OCI-LY3 (cell line): ENCODE measurements around the gene PPP2R2C.

Experiments used
- H2AFZ ChIP-seq: fragments of 200-600, 300-600 bp; shearing (Covaris generic); 2 replicates; pipeline ENCODE4 v1.6.0; 2014; ENCODE audit warnings: antibody characterized with exemption, low read depth, low read length
- H3K27ac ChIP-seq: fragments of 200-600, 300-600 bp; sonication (generic); 2 replicates; pipeline ENCODE4 v1.5.1; 2014; ENCODE audit warnings: mild to moderate bottlenecking, low read length, moderate library complexity, mixed read lengths
- H3K27me3 ChIP-seq: fragments of 200-600, 300-600 bp; sonication (generic); 2 replicates; pipeline ENCODE4 v1.6.1; 2014; ENCODE audit warnings: low read depth, low read length, mixed read lengths
- H3K36me3 ChIP-seq: fragments of 200-600, 300-600 bp; sonication (generic); replicated peaks from 2 replicates; pipeline ENCODE3; 2014; ENCODE audit warnings: low read depth, low read length, mixed read lengths
- H3K4me1 ChIP-seq: fragments of 300-600, 200-600 bp; sonication (generic); 2 replicates; pipeline ENCODE4 v1.6.1; 2014; ENCODE audit warnings: low read length, mixed read lengths
- H3K4me2 ChIP-seq: fragments of 200-600, 300-600 bp; sonication (generic); 2 replicates; pipeline ENCODE4 v1.6.1; 2014; ENCODE audit warnings: low read length, mixed read lengths
- H3K4me3 ChIP-seq: fragments of 300-600, 200-600 bp; sonication (generic); 2 replicates; pipeline ENCODE4 v1.5.1; 2014; ENCODE audit warnings: antibody characterized with exemption, mild to moderate bottlenecking, low read length, moderate library complexity
- H3K79me2 ChIP-seq: fragments of 300-600, 200-600 bp; shearing (Covaris generic); 2 replicates; pipeline ENCODE4 v1.6.1; 2014; ENCODE audit warnings: mild to moderate bottlenecking, low read length, mixed read lengths
- H3K9ac ChIP-seq: fragments of 300-600, 200-600 bp; shearing (Covaris generic); 2 replicates; pipeline ENCODE4 v1.6.0; 2014; ENCODE audit warnings: mild to moderate bottlenecking, low read length, moderate library complexity
- H3K9me3 ChIP-seq: fragments of 200-600, 300-600 bp; shearing (Covaris generic); 2 replicates; pipeline ENCODE4 v1.6.1; 2014; ENCODE audit warnings: low read length, mixed read lengths; ENCODE audit not compliant: insufficient read depth
- H4K20me1 ChIP-seq: fragments of 200-600, 300-600 bp; sonication (generic); 2 replicates; pipeline ENCODE4 v1.6.1; 2016; ENCODE audit warnings: low read length, mixed read lengths; ENCODE audit not compliant: insufficient read depth
- EZH2phosphoT487 ChIP-seq: fragments of 200-600 bp; shearing (Covaris generic); IDR thresholded peaks from 2 replicates; pipeline ENCODE4 v1.6.1; 2018; ENCODE audit warnings: antibody characterized with exemption, mixed run types, low read depth
- TF ChIP-seq, protein P1 (sequence below): fragments of 200-600, 300-600 bp; sonication (generic); IDR thresholded peaks from 2 replicates; pipeline ENCODE4 v1.5.1; 2014; ENCODE audit warnings: antibody characterized with exemption, low read length, low read depth

The PPP2R2C gene

DNA sequence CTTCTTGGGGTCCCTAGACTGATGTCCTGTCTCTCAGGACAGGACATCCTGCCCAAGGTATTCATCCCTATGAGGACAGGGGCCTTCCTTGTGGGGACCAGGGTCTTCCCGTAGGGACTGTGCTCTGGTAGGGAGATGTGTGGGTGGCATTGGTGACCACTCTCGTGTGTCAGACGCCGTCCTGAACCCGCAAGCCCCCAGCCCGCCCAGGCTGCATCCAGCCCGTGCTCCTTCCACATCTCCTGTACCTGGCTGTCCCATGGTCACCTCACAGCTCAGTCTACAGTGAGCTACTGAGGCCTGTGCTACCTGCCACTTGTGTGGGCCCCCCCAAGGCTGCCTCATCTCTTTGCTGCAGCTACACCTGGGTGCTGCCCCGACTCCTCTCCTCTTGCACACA lies 178.8 kb downstream of the PPP2R2C start:
- H3K79me2 ChIP-seq: no peaks in the 10 kb centered on the region
- no peaks in the 10 kb centered on the region for H3K36me3 ChIP-seq
- TF ChIP-seq EZH2phosphoT487: no peak
- TF ChIP-seq, protein P1, sequence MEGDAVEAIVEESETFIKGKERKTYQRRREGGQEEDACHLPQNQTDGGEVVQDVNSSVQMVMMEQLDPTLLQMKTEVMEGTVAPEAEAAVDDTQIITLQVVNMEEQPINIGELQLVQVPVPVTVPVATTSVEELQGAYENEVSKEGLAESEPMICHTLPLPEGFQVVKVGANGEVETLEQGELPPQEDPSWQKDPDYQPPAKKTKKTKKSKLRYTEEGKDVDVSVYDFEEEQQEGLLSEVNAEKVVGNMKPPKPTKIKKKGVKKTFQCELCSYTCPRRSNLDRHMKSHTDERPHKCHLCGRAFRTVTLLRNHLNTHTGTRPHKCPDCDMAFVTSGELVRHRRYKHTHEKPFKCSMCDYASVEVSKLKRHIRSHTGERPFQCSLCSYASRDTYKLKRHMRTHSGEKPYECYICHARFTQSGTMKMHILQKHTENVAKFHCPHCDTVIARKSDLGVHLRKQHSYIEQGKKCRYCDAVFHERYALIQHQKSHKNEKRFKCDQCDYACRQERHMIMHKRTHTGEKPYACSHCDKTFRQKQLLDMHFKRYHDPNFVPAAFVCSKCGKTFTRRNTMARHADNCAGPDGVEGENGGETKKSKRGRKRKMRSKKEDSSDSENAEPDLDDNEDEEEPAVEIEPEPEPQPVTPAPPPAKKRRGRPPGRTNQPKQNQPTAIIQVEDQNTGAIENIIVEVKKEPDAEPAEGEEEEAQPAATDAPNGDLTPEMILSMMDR: no peak
- no peak overlapping the region for H2AFZ ChIP-seq
- H3K4me3 ChIP-seq: no peak overlapping the region
- no peak overlapping the region for H3K9ac ChIP-seq
- no peak overlapping the region for H3K4me2 ChIP-seq
- no peaks in the 10 kb centered on the region for H4K20me1 ChIP-seq
- H3K27me3 ChIP-seq: no peaks in the 10 kb centered on the region
- no peaks in the 10 kb centered on the region for H3K4me1 ChIP-seq
- no peaks in the 10 kb centered on the region for H3K9me3 ChIP-seq
- no peak overlapping the region for H3K27ac ChIP-seq

DNA sequence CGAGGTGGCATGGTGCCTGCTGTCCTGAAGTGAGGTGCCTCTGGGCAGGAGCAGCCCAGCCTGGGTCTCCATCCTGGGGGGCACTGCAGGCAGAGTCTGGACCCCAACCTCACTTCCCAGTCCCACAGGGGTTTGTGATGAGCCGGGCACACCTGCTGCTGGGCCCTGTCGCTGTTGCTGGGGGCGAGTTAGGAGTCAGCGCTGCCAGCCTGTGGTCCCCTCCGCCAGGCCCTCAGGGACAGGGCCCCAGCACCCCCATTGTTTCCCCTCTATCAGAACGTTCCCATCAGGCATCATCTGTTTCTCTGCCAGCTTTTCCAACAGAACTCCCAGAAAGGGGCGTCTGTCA lies 179.3 kb downstream of the PPP2R2C start:
- Histone ChIP-seq H3K4me1 (no peaks in the 10 kb centered on the region), H3K9me3 (no peaks in the 10 kb centered on the region), H4K20me1 (no peaks in the 10 kb centered on the region), H3K4me3 (no peak overlapping the region), H3K36me3 (no peaks in the 10 kb centered on the region), H3K4me2 (no peak overlapping the region), H2AFZ (no peak overlapping the region), H3K27ac (no peak overlapping the region), H3K79me2 (no peaks in the 10 kb centered on the region), H3K27me3 (no peaks in the 10 kb centered on the region), H3K9ac (no peak overlapping the region)
- TF ChIP-seq EZH2phosphoT487: no peak
- TF ChIP-seq, protein P1: no peak

DNA sequence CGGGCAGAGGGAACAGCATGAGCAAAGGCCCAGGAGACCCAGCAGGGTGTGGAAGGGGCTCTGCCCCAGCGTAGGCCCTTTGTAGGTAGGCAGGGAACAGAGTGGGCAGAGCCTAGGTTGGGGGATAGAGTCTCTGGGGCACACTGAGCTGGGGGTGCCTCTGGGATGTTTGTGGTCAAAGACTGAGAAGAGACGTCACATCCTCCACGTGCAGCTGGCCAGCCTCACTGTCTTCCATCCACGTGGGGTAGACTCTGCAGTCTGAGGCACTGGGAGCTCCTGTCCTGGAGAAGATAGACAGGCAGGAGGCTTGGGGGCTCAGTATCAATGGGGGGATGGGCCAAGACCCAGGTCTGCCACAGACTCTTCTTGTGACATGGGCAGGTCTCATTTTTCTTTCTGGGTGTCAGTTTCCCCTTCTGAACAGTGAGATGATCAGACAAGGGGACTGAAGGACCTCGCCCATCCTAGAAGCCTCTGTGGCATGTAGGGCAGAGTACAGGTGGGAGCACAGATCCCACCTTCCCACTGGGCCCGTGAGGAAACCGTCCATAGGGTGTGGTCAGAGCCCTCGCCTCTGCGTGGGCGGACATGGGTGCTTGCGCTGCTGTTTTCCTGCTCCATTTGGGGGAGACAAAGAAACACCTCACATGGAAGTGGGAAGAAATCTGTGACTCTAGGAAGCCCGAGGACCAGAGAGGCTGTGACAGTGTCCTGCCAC lies 179.9 kb downstream of the PPP2R2C start:
- TF ChIP-seq, protein P1: no peak
- TF ChIP-seq EZH2phosphoT487: no peak
- H3K36me3 ChIP-seq: no peaks in the 10 kb centered on the region

DNA sequence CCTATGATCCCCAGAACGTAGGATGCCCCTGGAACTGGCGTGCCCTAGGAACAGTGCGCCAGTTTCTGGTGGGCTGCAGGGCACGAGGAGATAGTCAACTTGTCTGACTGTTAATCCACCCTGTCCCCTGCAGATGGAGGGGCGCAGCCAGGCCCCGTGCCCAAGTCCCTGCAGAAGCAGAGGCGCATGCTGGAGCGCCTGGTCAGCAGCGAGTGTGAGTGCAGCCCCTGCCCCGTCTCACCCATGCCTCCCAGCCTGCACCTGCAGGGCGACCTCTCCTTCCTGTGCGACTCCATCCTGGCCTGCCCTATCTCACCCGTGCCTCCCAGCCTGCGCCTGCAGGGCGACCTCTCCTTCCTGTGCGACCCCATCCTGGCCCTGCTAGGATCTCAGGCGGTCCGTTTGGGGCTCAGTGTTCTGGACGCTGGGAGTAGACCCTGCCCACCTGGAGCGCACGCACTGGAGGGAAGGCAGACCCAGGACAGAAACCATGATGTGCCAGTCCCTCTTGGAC lies 180.6 kb downstream of the PPP2R2C start:
- Histone ChIP-seq H3K4me1 (no peaks in the 10 kb centered on the region), H3K27ac (no peak overlapping the region), H3K79me2 (no peaks in the 10 kb centered on the region), H3K4me3 (no peak overlapping the region), H2AFZ (no peak overlapping the region), H4K20me1 (no peaks in the 10 kb centered on the region), H3K36me3 (no peaks in the 10 kb centered on the region), H3K9me3 (no peaks in the 10 kb centered on the region), H3K9ac (no peak overlapping the region), H3K27me3 (no peaks in the 10 kb centered on the region), H3K4me2 (no peak overlapping the region)
- no peak for TF ChIP-seq EZH2phosphoT487
- TF ChIP-seq, protein P1: no peak

More for the DNA sequence above, 179.9 kb downstream of the PPP2R2C start:
- Histone ChIP-seq H3K27ac (no peak overlapping the region), H2AFZ (no peak overlapping the region), H3K9me3 (no peaks in the 10 kb centered on the region), H4K20me1 (no peaks in the 10 kb centered on the region), H3K79me2 (no peaks in the 10 kb centered on the region), H3K4me2 (no peak overlapping the region), H3K9ac (no peak overlapping the region), H3K4me1 (no peaks in the 10 kb centered on the region), H3K4me3 (no peak overlapping the region), H3K27me3 (no peaks in the 10 kb centered on the region)
